Neutrophil (primary cell): ENCODE measurements around the gene AKAP5.

Source experiments
- H3K27ac ChIP-seq: fragments of 200-600 bp; sonication (generic); 2 replicates; pipeline ENCODE4 v1.5.1; 2016; ENCODE audit warnings: mild to moderate bottlenecking, moderate library complexity
- H3K27me3 ChIP-seq: fragments of 200-600 bp; sonication (generic); 2 replicates; pipeline ENCODE4 v1.6.0; 2016; ENCODE audit warnings: mild to moderate bottlenecking
- H3K36me3 ChIP-seq: fragments of 200-600 bp; sonication (generic); 2 replicates; pipeline ENCODE4 v1.5.1; 2017
- H3K4me1 ChIP-seq, 2 experiments: fragments of 200-600 bp in 1 of 2; sonication (generic) in 1 of 2; 1 replicate in 1 of 2; 2 replicates in 1 of 2; pipeline versions ENCODE4 v1.5.1 to v1.6.1; 2013 to 2016; ENCODE audit warnings: low read depth in 1 of 2, low read length in 1 of 2, mild to moderate bottlenecking in 1 of 2, moderate library complexity in 1 of 2; ENCODE audit not compliant: control insufficient read depth in 1 of 2, insufficient read depth in 1 of 2
- H3K4me3 ChIP-seq, 2 experiments: fragments of 200-600 bp in 1 of 2; sonication (generic) in 1 of 2; 1 replicate in 1 of 2; 2 replicates in 1 of 2; pipeline ENCODE4 v1.5.1; 2013 to 2016; ENCODE audit warnings: low read depth in 1 of 2, low read length in 1 of 2, mild to moderate bottlenecking in 1 of 2, moderate library complexity in 1 of 2
- H3K9me3 ChIP-seq: fragments of 200-600 bp; sonication (generic); 2 replicates; pipeline ENCODE4 v1.5.1; 2016
- TF ChIP-seq, protein P1 (sequence below): fragments of 200-600 bp; sonication (generic); IDR thresholded peaks from 2 replicates; pipeline ENCODE4 v1.5.1; 2016; ENCODE audit warnings: antibody characterized with exemption

The AKAP5 gene

DNA sequence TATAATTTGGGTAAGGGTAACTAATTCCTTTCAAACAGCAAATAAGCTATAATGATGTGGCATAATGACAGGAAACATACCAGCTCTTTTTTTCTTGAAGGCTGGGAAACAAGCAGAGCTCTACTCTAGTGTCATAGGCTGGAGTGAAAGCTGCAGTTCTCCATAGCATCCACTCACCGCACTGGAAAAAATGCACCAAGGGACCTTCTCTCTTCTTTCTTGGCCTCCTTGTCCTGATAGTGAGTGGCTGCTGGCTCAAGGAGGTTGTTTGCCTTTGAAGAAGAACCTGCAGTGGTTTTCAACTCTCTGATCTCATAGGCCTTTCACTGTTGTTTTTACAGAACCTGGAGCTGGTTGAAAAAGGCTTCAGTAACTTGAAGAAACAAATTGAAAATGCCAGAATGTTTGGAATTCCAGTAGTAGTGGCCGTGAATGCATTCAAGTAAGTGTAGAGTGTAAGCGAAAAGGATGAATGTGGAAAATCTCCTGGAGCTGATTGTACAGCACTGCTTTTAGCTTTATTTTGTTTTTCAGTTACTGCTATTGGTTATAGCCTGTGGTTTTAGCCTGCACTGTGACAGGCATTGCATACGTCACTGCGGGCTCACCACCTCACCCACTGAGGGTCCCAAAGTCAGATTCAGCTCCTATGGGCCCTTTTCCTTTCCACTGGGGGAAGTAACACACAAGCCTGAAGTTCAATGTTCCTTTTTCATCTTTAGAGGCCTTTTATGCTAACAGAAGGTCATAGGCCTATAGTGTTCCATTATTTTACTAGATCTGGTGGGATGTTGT is 17.2 kb upstream of the AKAP5 start:
- Histone ChIP-seq H3K9me3 (no peaks in the 10 kb centered on the region), H3K4me3 (no peak overlapping the region), H3K36me3 (peaks cover 18% of the 10 kb centered on the region), H3K27ac (no peak overlapping the region), H3K27me3 (no peaks in the 10 kb centered on the region), H3K4me1 (no peaks in the 10 kb centered on the region)
- TF ChIP-seq, protein P1, sequence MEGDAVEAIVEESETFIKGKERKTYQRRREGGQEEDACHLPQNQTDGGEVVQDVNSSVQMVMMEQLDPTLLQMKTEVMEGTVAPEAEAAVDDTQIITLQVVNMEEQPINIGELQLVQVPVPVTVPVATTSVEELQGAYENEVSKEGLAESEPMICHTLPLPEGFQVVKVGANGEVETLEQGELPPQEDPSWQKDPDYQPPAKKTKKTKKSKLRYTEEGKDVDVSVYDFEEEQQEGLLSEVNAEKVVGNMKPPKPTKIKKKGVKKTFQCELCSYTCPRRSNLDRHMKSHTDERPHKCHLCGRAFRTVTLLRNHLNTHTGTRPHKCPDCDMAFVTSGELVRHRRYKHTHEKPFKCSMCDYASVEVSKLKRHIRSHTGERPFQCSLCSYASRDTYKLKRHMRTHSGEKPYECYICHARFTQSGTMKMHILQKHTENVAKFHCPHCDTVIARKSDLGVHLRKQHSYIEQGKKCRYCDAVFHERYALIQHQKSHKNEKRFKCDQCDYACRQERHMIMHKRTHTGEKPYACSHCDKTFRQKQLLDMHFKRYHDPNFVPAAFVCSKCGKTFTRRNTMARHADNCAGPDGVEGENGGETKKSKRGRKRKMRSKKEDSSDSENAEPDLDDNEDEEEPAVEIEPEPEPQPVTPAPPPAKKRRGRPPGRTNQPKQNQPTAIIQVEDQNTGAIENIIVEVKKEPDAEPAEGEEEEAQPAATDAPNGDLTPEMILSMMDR, result no peak

- Histone ChIP-seq H3K27me3 (no peaks in the 10 kb centered on the region), H3K4me1 (no peaks in the 10 kb centered on the region), H3K4me3 (no peak overlapping the region), H3K27ac (no peak overlapping the region), H3K36me3 (peaks cover 25% of the 10 kb centered on the region), H3K9me3 (no peaks in the 10 kb centered on the region)
- TF ChIP-seq, protein P1, result no peak
These were observed 15.0 kb upstream of the AKAP5 start for GRCh38 chr14:64450255-64450654.

DNA sequence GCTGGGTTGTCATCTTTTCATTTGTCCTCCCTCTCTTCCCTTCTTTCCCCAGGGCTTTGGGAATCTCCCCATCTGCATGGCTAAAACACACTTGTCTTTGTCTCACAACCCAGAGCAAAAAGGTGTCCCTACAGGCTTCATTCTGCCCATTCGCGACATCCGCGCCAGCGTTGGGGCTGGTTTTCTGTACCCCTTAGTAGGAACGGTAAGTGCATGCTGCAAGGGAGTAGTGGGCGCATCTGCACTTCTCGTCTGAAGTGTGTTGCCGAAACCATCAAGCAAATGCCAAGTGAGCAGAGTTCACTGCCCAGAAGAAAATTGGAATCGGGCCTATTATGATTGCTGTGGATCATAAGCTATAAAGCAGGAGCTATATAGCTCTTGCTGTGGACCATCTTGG is 10.6 kb upstream of the AKAP5 start:
- Histone ChIP-seq H3K4me3 (no peak overlapping the region), H3K27me3 (no peaks in the 10 kb centered on the region), H3K9me3 (no peaks in the 10 kb centered on the region), H3K4me1 (peaks cover 9 to 10% of the 10 kb centered on the region in 2 experiments), H3K27ac (no peak overlapping the region), H3K36me3 (peaks cover 27% of the 10 kb centered on the region)
- TF ChIP-seq, protein P1, result no peak

- Histone ChIP-seq H3K4me1 (peaks cover 9 to 13% of the 10 kb centered on the region in 2 experiments), H3K4me3 (no peak overlapping the region), H3K36me3 (peaks cover 15% of the 10 kb centered on the region), H3K9me3 (no peaks in the 10 kb centered on the region), H3K27ac (no peak overlapping the region), H3K27me3 (peaks cover 16% of the 10 kb centered on the region)
- TF ChIP-seq, protein P1, result no peak
These were observed 5.7 kb upstream of the AKAP5 start for GRCh38 chr14:64459405-64460136.

DNA sequence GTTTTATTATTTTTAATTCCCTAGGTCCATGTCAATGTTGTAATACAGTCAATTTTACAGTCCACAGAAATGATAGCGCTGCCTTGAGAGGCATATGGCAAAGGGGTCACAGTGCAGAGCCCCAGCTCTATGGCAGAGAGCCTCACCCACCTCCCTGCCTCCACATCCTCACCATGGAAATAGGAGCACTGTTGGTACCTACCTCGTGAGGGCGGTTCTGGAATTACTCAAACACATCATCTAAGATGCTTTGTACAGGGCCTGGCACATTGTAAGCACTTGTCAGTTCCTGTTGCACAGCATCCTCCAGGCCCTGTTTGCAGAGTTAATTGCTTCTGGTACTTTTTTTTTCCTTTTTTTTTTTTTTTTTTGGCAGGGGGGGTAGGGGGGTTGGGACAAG is 4.1 kb upstream of the AKAP5 start:
- no peak overlapping the region for H3K4me3 ChIP-seq
- TF ChIP-seq, protein P1, result no peak
- H3K36me3 ChIP-seq, result no peaks in the 10 kb centered on the region
- H3K27ac ChIP-seq, result no peak overlapping the region
- H3K9me3 ChIP-seq, result no peaks in the 10 kb centered on the region
- H3K4me1 ChIP-seq, result peaks cover 19 to 27% of the 10 kb centered on the region in 2 experiments
- H3K27me3 ChIP-seq, result peaks cover 33% of the 10 kb centered on the region
